ENCODE data around the gene HTRA3. TPM values are rescaled to one million over a fixed set of nuclear protein-coding genes. Genes with fewer than 3 reads are reported as not detected.
A peak's percentile ranks its signal among the peaks of the same experiment; 100 is the strongest.

HTRA3 gene
- total RNA-seq: 3.4 and 3.7 TPM in 2 replicates
- long read RNA-seq: 0 reads

DNA sequence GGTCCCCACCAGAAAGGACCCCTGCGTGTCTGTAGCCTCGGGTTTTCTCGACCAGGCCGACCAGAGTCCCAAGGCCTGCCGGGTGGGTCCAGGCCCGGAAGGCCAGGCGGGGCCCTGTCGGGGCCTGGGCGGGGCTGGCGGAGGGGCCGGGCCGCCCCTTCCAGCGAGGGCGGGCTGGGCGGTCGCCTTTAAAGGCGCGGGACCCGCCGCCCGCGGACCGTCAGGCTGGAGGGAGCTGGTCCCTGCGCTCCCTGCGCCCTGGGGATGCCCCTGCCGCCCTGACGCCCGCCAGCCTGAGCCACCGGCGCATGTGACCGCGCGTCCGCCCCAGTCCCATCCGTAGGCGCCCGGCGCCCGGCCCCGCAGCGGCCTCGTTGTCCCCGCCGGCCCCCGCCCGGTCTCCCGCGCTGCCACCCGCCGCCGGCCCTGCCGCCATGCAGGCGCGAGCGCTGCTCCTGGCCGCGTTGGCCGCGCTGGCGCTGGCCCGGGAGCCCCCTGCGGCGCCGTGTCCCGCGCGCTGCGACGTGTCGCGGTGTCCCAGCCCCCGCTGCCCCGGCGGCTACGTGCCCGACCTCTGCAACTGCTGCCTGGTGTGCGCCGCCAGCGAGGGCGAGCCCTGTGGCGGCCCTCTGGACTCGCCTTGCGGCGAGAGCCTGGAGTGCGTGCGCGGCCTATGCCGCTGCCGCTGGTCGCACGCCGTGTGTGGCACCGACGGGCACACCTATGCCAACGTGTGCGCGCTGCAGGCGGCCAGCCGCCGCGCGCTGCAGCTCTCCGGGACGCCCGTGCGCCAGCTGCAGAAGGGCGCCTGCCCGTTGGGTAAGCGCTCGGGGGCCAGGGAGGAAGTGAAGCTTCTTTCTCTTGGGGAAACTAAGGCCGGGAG lies at the start of gene HTRA3:
Gene HTRA3, plus strand, starts transcription at position 220 of the 883 bp plus-strand sequence. Its CDS starts 215 bp downstream, at position 435.
- no peaks in the 10 kb centered on the region for H3K9me3 Mint-ChIP-seq
- no peaks in the 10 kb centered on the region for H3K36me3 Mint-ChIP-seq (ENCODE audit: low read depth)
- H3K4me3 Mint-ChIP-seq: no peak within 1 kb of the TSS
- TF ChIP-seq, protein P1, sequence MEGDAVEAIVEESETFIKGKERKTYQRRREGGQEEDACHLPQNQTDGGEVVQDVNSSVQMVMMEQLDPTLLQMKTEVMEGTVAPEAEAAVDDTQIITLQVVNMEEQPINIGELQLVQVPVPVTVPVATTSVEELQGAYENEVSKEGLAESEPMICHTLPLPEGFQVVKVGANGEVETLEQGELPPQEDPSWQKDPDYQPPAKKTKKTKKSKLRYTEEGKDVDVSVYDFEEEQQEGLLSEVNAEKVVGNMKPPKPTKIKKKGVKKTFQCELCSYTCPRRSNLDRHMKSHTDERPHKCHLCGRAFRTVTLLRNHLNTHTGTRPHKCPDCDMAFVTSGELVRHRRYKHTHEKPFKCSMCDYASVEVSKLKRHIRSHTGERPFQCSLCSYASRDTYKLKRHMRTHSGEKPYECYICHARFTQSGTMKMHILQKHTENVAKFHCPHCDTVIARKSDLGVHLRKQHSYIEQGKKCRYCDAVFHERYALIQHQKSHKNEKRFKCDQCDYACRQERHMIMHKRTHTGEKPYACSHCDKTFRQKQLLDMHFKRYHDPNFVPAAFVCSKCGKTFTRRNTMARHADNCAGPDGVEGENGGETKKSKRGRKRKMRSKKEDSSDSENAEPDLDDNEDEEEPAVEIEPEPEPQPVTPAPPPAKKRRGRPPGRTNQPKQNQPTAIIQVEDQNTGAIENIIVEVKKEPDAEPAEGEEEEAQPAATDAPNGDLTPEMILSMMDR (conservative IDR thresholded peaks at IDR 0.05): no peak
- H3K27me3 Mint-ChIP-seq (ENCODE audit: low read depth): peaks cover 29% of the 10 kb centered on the region
- peak; percentile 45 for DNase-seq (ENCODE audit: low read depth, low spot score)
- H3K27ac Mint-ChIP-seq (ENCODE audit: unreplicated experiment): no peak within 1 kb of the TSS
- H3K4me1 Mint-ChIP-seq: peaks cover 10% of the 10 kb centered on the region

DNA sequence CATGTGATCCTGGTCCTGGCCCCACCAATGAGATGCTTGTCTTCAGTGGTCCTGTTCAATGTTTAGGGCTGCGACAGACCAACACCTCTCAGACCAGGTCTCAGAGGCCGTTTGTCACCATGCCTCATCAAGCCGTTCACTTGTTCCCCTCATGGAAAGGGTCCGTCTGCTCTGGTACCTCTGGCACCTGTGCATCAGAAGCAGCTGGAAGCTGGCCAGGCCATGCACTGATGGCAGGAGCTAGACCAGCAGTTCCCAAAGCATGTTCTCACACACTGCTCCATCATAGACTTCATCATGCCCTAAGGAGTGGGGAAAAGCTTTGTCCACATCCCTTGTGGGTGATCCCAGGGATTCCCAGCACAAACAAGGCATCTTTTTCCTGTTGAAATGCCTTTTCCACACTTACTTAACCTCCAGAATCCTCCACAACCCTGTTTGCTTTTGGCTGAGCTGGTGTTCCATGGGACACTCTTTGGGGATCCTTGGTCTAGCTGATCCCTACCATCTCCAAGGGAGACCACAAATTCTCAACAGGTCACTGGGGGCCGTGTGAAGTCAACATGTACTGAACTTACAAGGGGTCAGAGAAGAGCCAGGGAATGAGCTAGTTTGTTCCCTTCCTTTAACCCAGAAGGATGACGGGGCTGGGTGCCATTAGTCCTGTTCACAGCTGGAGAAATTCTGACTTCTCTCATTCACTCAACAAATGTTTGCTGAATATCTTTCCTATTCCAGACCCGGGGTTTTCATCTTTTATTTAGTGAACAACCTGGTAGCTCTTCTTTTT lies 48.7 kb upstream of the HTRA3 start:
- TF ChIP-seq, protein P1 (conservative IDR thresholded peaks at IDR 0.05): no peak
- no peak for DNase-seq (ENCODE audit: low read depth, low spot score)
- H3K27ac Mint-ChIP-seq (ENCODE audit: unreplicated experiment): no peak overlapping the region

DNA sequence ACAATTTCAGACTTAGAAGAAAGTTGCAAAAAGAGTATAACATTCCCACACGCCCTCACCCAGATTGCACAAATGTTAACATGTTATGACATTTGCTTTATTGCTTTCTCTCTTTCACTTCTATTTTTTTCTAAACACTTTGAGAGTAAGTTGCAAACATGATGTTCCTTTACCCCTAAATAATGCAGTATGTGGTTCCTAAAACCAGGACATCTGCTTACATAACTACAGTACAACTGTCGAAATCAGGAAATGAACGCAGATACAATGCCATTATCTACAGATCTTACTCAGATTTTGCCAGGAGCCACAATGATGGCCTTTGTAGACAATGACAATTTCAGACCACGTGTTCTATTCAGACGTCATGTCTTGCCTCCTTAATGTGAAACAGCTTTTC lies 48.1 kb upstream of the HTRA3 start:
- no peaks in the 10 kb centered on the region for H3K27me3 Mint-ChIP-seq (ENCODE audit: low read depth)

More for the DNA sequence above, 48.7 kb upstream of the HTRA3 start:
- H3K4me1 Mint-ChIP-seq: peaks cover 29% of the 10 kb centered on the region
- H3K27me3 Mint-ChIP-seq (ENCODE audit: low read depth): no peaks in the 10 kb centered on the region
- H3K4me3 Mint-ChIP-seq: no peak overlapping the region
- H3K9me3 Mint-ChIP-seq: no peaks in the 10 kb centered on the region
- no peaks in the 10 kb centered on the region for H3K36me3 Mint-ChIP-seq (ENCODE audit: low read depth)

DNA sequence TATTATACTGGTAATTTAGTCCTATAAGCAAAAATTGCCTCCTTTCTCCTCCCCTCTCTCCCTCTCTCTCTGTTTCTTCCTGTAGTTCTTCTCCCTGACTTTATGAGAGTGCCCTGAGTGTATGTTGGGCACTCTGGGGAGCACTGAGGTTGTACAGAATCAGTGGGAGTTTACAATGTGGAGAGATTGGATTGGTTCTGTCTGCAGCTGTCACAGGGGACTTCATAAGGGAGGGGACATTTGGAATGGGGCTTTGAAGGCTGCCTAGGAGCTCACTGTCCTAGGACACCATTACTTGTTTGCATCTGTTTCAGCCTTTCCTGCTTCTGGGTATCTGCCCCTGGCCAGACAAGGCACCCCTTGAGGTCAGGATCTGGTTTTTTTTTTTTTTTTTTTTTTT lies 47.6 kb upstream of the HTRA3 start:
- H3K4me1 Mint-ChIP-seq: peaks cover 37% of the 10 kb centered on the region
- no peak for DNase-seq (ENCODE audit: low read depth, low spot score)
- TF ChIP-seq, protein P1 (conservative IDR thresholded peaks at IDR 0.05): no peak
- peak overlapping the region; percentile 48 for H3K27ac Mint-ChIP-seq (ENCODE audit: unreplicated experiment)
- H3K36me3 Mint-ChIP-seq (ENCODE audit: low read depth): no peaks in the 10 kb centered on the region
- no peaks in the 10 kb centered on the region for H3K9me3 Mint-ChIP-seq
- H3K4me3 Mint-ChIP-seq: no peak overlapping the region
- no peaks in the 10 kb centered on the region for H3K27me3 Mint-ChIP-seq (ENCODE audit: low read depth)

More for the DNA sequence above, 48.1 kb upstream of the HTRA3 start:
- TF ChIP-seq, protein P1 (conservative IDR thresholded peaks at IDR 0.05): no peak
- DNase-seq (ENCODE audit: low read depth, low spot score): no peak
- H3K36me3 Mint-ChIP-seq (ENCODE audit: low read depth): no peaks in the 10 kb centered on the region
- H3K27ac Mint-ChIP-seq (ENCODE audit: unreplicated experiment): peak overlapping the region; percentile 48
- no peak overlapping the region for H3K4me3 Mint-ChIP-seq
- peaks cover 35% of the 10 kb centered on the region for H3K4me1 Mint-ChIP-seq
- no peaks in the 10 kb centered on the region for H3K9me3 Mint-ChIP-seq

DNA sequence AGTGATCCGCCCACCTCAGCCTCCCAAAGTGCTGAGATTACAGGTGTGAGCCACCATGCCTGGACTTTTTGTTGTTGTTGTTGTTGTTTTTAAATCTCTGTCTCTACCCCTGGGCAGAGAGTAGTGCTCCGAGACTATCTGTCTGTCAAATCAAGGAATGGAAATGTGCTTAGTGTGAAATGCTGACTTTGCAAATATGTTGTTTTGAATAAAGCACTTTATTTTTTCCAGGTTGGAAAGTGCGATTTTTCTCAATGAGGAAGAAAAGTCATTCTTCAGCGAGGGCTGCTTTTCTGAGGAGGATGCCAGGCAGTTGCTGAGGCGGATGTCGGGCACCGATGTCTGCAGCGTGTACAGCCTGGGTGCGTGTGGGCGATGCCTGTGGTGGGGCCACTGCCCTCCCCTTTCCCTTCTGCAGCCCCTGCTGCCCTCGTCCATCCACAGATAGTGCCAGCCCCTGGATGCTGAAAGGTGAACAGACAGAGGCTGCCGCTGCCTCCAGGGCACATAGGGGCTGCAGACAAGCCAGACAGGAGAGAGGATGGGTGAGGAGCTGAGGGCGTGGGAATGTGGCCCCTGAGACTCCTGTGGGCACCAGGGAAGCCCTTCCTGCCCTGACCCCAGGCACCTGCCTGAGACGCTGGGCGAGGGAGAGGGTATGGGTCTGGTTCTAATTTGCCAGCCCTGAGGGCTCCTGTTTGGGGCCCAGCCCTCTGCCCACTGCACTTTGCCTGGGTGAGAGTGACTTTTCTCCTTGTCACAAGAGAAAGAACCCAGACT lies 46.8 kb upstream of the HTRA3 start:
- Mint-ChIP-seq H3K36me3 (ENCODE audit: low read depth) (no peaks in the 10 kb centered on the region), H3K4me3 (no peak overlapping the region), H3K27ac (ENCODE audit: unreplicated experiment) (peak overlapping the region; percentile 12), H3K9me3 (no peaks in the 10 kb centered on the region), H3K27me3 (ENCODE audit: low read depth) (no peaks in the 10 kb centered on the region), H3K4me1 (peaks cover 37% of the 10 kb centered on the region)
- TF ChIP-seq, protein P1 (conservative IDR thresholded peaks at IDR 0.05): no peak
- no peak for DNase-seq (ENCODE audit: low read depth, low spot score)

All from neural crest cell (in vitro differentiated cells).